Stomach (tissue), 19 donors: ENCODE measurements around the gene TMEM178B. TPM values are rescaled to one million over a fixed set of nuclear protein-coding genes. Genes with fewer than 3 reads are reported as not detected.
"Not testable (repeated sequence)": the region's sequence is repeated elsewhere in the genome, so short reads cannot be mapped to it uniquely, and the experiment has no call there.

Experiments
- DNase-seq, 2 donors: peaks; one replicate each; pipeline versions ENCODE4 v3.0.0 to v3.0.0-alpha.2; 2013 to 2019
- H3K27ac ChIP-seq, 5 donors: fragments of 200-600 bp in 4 of 5; sonication (generic) in 4 of 5; one replicate each; pipeline ENCODE4 v1.5.1; 2013 to 2019; ENCODE audit warnings: mild to moderate bottlenecking in 1 of 5, moderate library complexity in 1 of 5
- H3K27me3 ChIP-seq, 3 donors: fragments of 200-600 bp; sonication (generic); one replicate each; pipeline ENCODE4 v1.5.1; 2017 to 2019; ENCODE audit warnings: mixed run types in 1 of 3
- H3K36me3 ChIP-seq, 4 donors: fragments of 200-600 bp; sonication (generic); 1 replicate in 3 of 4; 2 replicates in 1 of 4; pipeline ENCODE4 v1.5.1; 2016 to 2019
- H3K4me1 ChIP-seq, 4 donors: fragments of 200-600 bp; sonication (generic); one replicate each; pipeline ENCODE4 v1.5.1; 2016 to 2019
- H3K4me3 ChIP-seq, 4 donors: fragments of 200-600 bp; sonication (generic) in 3 of 4; one replicate each; pipeline ENCODE4 v1.5.1; 2016 to 2019; ENCODE audit warnings: mild to moderate bottlenecking in 1 of 4
- H3K9me3 ChIP-seq, 4 donors: fragments of 200-600 bp; sonication (generic); one replicate each; pipeline ENCODE4 v1.5.1; 2016 to 2019
- EP300 ChIP-seq: sonication (generic); formaldehyde crosslinking; IDR thresholded peaks from one replicate; pipeline ENCODE4 v1.6.1; 2017; ENCODE audit warnings: antibody characterized with exemption
- POLR2A ChIP-seq, 4 donors: fragments of 450-650 bp; IDR thresholded peaks; one replicate each; pipeline ENCODE4 v1.6.1; 2016; ENCODE audit warnings: antibody characterized with exemption in 4 of 4, control low read depth in 2 of 4, mild to moderate bottlenecking in 1 of 4, moderate library complexity in 1 of 4
- POLR2AphosphoS5 ChIP-seq, 3 donors: sonication (generic); formaldehyde crosslinking; IDR thresholded peaks; one replicate each; pipeline ENCODE4 v1.6.1; 2016; ENCODE audit warnings: antibody characterized with exemption in 3 of 3
- WGBS, 5 donors: extraction: QIAGEN DNeasy Blood & Tissue Kit in 3 of 5; methylation state at CpG; one replicate each; pipeline versions ENCODE4 v1.1.5 to v1.1.7; 2013 to 2018; 5-methylcytosine and 5-hydroxymethylcytosine counted together
- intact Hi-C: fragments of 100-400 bp; cut with DNase I; formaldehyde crosslinking; loops from one replicate; pipeline ENCODE4 v1.15.1; 2023; ENCODE audit warnings: low total_unique reads
- long read RNA-seq, 10 donors: transcript quantifications; one replicate each; lab custom pipeline, GENCODE V29; 2026
- polyA plus RNA-seq, 3 donors: library from polyadenylated mRNA; stranded (reverse); fragments of 200-250 nt; gene quantifications; one replicate each; pipeline ENCODE4 v1.2.3, GENCODE V29; 2013
- total RNA-seq, 5 donors: library from RNA; depleted of rRNA; stranded (reverse); fragments of >200 nt; gene quantifications; one replicate each; pipeline versions ENCODE4 v1.1.0 to v1.2.3, GENCODE V29; 2014 to 2016
- TF ChIP-seq, protein P1 (sequence below), 7 experiments: fragments of 450-650 bp in 4 of 7; fragments of 200-600 bp in 3 of 7; sonication (generic) in 3 of 7; IDR thresholded peaks; one replicate each; pipeline ENCODE4 v1.5.1; 2016 to 2019; ENCODE audit warnings: antibody characterized with exemption in 7 of 7, control low read depth in 2 of 7, mild to moderate bottlenecking in 1 of 7
- donor health status: healthy with polysubstance abuse.
- donor health status: Bipolar disorder and iron deficiency.
- donor health status: healthy.

TMEM178B gene
- total RNA-seq, result 1 to 10 TPM in 2 of 5 donors, under 1 TPM in 1, not detected in 2; under 0.01 to 1.7 (median 1.2) TPM
- polyA plus RNA-seq, result under 1 TPM in 2 of 3 donors, not detected in 1; 0.06 to 0.15 TPM
- long read RNA-seq, donor 1, result 0 reads
- long read RNA-seq, donor 2, partial matches to known transcripts, result 0 of 1 reads
- long read RNA-seq, donor 2, other reads (novel, unspliced or antisense), result 0 of 1 reads
- long read RNA-seq, donor 3, result 0 reads
- long read RNA-seq, donor 4, result 0 reads
- long read RNA-seq, donor 5, partial matches to known transcripts, result 0 of 1 reads
- long read RNA-seq, donor 5, other reads (novel, unspliced or antisense), result 0 of 1 reads
- long read RNA-seq, donor 6, result 0 reads
- long read RNA-seq, donor 7, partial matches to known transcripts, result 0 of 1 reads
- long read RNA-seq, donor 7, other reads (novel, unspliced or antisense), result 0 of 1 reads
- long read RNA-seq, donor 8, partial matches to known transcripts, result 0 of 1 reads
- long read RNA-seq, donor 8, other reads (novel, unspliced or antisense), result 0 of 1 reads
- long read RNA-seq, donor 9, result 0 reads
- long read RNA-seq, donor 10, result 0 reads

DNA sequence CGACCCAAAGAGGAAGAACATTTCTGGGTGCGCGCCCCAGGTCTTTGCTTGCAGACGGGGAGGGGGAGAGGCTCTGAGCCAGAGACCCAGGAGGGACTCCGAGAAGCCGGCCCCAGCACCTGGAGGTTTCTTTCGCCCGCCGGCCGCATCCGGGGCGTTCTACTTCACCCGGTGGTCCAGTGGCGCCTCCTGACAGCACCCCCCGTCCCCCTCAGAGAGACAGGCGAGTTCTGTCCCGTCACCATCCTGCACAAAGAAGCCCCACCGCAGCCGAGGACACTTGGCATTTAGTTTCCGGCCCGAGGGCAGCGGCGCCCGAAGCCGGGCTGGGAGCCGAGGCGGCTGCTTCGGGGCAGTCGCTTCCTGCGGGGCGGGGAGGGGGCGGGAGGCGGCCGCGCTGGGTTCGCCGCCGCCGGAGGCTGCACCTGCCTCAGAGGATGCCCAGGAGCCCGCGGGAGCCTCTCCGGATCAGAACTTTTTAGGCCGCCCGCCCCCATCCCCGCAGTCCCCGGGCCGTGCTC, at the start of gene TMEM178B:
TMEM178B (plus strand) TSS at position 424 of the 521 bp plus-strand sequence.
- H3K27me3 ChIP-seq, result peaks cover 0 to 81% (median 44%) of the 10 kb centered on the region in 3 donors
- no peak for TF ChIP-seq EP300
- TF ChIP-seq POLR2A (IDR thresholded peaks at IDR 0.05), result no peak
- TF ChIP-seq, protein P1, sequence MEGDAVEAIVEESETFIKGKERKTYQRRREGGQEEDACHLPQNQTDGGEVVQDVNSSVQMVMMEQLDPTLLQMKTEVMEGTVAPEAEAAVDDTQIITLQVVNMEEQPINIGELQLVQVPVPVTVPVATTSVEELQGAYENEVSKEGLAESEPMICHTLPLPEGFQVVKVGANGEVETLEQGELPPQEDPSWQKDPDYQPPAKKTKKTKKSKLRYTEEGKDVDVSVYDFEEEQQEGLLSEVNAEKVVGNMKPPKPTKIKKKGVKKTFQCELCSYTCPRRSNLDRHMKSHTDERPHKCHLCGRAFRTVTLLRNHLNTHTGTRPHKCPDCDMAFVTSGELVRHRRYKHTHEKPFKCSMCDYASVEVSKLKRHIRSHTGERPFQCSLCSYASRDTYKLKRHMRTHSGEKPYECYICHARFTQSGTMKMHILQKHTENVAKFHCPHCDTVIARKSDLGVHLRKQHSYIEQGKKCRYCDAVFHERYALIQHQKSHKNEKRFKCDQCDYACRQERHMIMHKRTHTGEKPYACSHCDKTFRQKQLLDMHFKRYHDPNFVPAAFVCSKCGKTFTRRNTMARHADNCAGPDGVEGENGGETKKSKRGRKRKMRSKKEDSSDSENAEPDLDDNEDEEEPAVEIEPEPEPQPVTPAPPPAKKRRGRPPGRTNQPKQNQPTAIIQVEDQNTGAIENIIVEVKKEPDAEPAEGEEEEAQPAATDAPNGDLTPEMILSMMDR (IDR thresholded peaks at IDR 0.05), result no peak
- no peak for TF ChIP-seq POLR2AphosphoS5 (IDR thresholded peaks at IDR 0.05)
- H3K27ac ChIP-seq, result peak within 1 kb of the TSS in 2 of 5 donors; percentile 22 to 70
- peaks cover 30 to 43% (median 38%) of the 10 kb centered on the region in 4 donors for H3K4me1 ChIP-seq
- H3K36me3 ChIP-seq, result no peaks in the 10 kb centered on the region
- peak in 1 of 2 donors; percentile 21 for DNase-seq
- no peaks in the 10 kb centered on the region for H3K9me3 ChIP-seq
- peak within 1 kb of the TSS; percentile 49 to 63 (median 56) for H3K4me3 ChIP-seq
- intact Hi-C loops, result no loop called here
- 0 to 6% (median 1%) methylated on average over 5 to 47 of the region's 47 CpGs for WGBS, 5 donors

- Histone ChIP-seq H3K27ac (no peak overlapping the region), H3K36me3 (no peaks in the 10 kb centered on the region), H3K4me1 (no peaks in the 10 kb centered on the region), H3K9me3 (peaks cover 0 to 26% (median 19%) of the 10 kb centered on the region in 4 donors), H3K4me3 (no peak overlapping the region), H3K27me3 (no peaks in the 10 kb centered on the region)
- TF ChIP-seq POLR2AphosphoS5 (IDR thresholded peaks at IDR 0.05) (no peak), POLR2A (IDR thresholded peaks at IDR 0.05) (no peak), EP300 (no peak)
- TF ChIP-seq, protein P1 (IDR thresholded peaks at IDR 0.05), result no peak
- WGBS, 5 donors, result 78 to 96% (median 88%) methylated on average over 1 of the region's 1 CpG
- no peak for DNase-seq
- intact Hi-C loops, result no loop called here
These were observed 49.2 kb upstream of the TMEM178B start for GRCh38 chr7:141024668-141025067.

GRCh38 chr7:141027043-141027442, 46.8 kb upstream of the TMEM178B start:
- intact Hi-C loops, result no loop called here
- no peak overlapping the region for H3K4me3 ChIP-seq
- DNase-seq, result no peak
- WGBS, 5 donors, result 34 to 56% (median 41%) methylated on average over 2 to 3 of the region's 3 CpGs
- no peak overlapping the region for H3K27ac ChIP-seq
- no peaks in the 10 kb centered on the region for H3K36me3 ChIP-seq
- peaks cover 0 to 26% (median 19%) of the 10 kb centered on the region in 4 donors for H3K9me3 ChIP-seq
- TF ChIP-seq POLR2A (IDR thresholded peaks at IDR 0.05), result no peak
- TF ChIP-seq POLR2AphosphoS5 (IDR thresholded peaks at IDR 0.05), result no peak
- TF ChIP-seq EP300, result no peak
- TF ChIP-seq, protein P1 (IDR thresholded peaks at IDR 0.05), result no peak
- H3K4me1 ChIP-seq, result no peaks in the 10 kb centered on the region
- peaks cover 0 to 4% (median 0%) of the 10 kb centered on the region in 3 donors for H3K27me3 ChIP-seq

DNA sequence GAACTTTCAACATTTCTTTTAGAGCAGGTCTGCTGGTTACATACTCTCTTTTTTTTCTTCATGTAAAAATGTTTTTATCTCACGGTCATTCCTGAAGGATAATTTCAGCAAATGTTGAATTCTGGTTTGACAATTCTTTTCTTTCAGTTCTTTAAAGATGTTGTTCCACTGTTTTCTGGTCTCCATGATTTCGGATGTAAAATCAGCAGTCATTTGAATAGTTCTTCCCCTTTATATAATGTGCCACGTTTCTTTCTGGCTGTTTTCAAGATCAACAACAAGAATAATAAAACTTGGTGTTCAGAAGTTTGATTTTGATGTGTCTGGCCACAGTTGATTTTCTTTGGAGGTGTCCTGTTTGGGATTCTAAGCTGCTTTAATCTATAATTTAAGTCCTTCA, 45.1 kb upstream of the TMEM178B start:
- TF ChIP-seq EP300, result no peak
- TF ChIP-seq POLR2AphosphoS5 (IDR thresholded peaks at IDR 0.05), result no peak
- TF ChIP-seq POLR2A (IDR thresholded peaks at IDR 0.05), result no peak
- TF ChIP-seq, protein P1 (IDR thresholded peaks at IDR 0.05), result no peak
- intact Hi-C loops, result no loop called here
- Histone ChIP-seq H3K9me3 (peaks cover 0 to 24% (median 19%) of the 10 kb centered on the region in 4 donors), H3K4me3 (no peak overlapping the region), H3K27ac (no peak overlapping the region), H3K36me3 (no peaks in the 10 kb centered on the region), H3K27me3 (peaks cover 0 to 4% (median 0%) of the 10 kb centered on the region in 3 donors), H3K4me1 (no peaks in the 10 kb centered on the region)
- 68 to 86% (median 77%) methylated on average over 3 of the region's 3 CpGs for WGBS, 5 donors
- DNase-seq, result no peak

DNA sequence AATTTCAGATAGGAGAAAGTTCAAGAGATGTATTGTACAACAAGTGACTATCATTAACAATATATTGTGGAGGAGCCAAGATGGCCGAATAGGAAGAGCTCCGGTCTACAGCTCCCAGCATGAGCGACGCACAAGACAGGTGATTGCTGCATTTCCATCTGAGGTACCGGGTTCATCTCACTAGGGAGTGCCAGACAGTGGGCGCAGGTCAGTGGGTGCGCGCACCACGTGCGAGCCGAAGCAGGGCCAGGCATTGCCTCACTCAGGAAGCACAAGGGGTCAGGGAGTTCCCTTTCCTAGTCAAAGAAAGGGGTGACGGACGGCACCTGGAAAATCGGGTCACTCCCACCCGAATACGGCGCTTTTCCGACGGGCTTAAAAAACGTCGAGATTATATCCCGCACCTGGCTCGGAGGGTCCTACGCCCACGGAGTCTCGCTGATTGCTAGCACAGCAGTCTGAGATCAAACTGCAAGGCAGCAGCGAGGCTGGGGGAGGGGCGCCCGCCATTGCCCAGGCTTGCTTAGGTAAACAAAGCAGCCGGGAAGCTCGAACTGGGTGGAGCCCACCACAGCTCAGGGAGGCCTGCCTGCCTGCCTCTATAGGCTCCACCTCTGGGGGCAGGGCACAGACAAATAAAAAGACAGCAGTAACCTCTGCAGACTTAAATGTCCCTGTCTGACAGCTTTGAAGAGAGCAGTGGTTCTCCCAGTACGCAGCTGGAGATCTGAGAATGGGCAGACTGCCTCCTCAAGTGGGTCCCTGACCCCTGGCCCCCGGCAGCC, 41.1 kb upstream of the TMEM178B start:
- H3K27ac ChIP-seq, H3K9me3 ChIP-seq, H3K4me1 ChIP-seq, H3K36me3 ChIP-seq, H3K27me3 ChIP-seq, H3K4me3 ChIP-seq, DNase-seq, intact Hi-C loops: not testable (repeated sequence)
- 68 to 83% (median 73%) methylated on average over 27 to 33 of the region's 33 CpGs for WGBS, 5 donors

GRCh38 chr7:141038100-141038499, 35.8 kb upstream of the TMEM178B start:
- intact Hi-C loops, H3K27me3 ChIP-seq, H3K36me3 ChIP-seq, H3K4me3 ChIP-seq, H3K9me3 ChIP-seq, H3K27ac ChIP-seq, DNase-seq, H3K4me1 ChIP-seq: not testable (repeated sequence)
- WGBS, 5 donors, result 84 to 97% (median 95%) methylated on average over 2 to 3 of the region's 3 CpGs
